Psoas muscle (tissue), 8 donors: Measurements from ENCODE around the gene STK40. TPM values are rescaled to one million over a fixed set of nuclear protein-coding genes. Genes with fewer than 3 reads are reported as not detected.

ENCODE experiments used
- ATAC-seq, 4 donors: fragments of 200-7000 bp; cut with Tn5 transposase; one replicate each; pipeline ENCODE4 v1.9.1; 2020; ENCODE audit warnings: moderate library complexity in 3 of 4, mild to moderate bottlenecking in 2 of 4
- DNase-seq, 2 donors: peaks; one replicate each; pipeline ENCODE4 v3.0.0-alpha.2; 2020
- H3K27ac ChIP-seq: fragments of 200-600 bp; one replicate; pipeline ENCODE4 v1.8.0; 2022
- H3K27me3 ChIP-seq, 3 donors: fragments of 200-600 bp in 1 of 3; one replicate each; pipeline versions ENCODE4 v1.6.1 to v1.8.0; 2013 to 2022; ENCODE audit warnings: low read length in 2 of 3, mild to moderate bottlenecking in 2 of 3, moderate library complexity in 1 of 3; ENCODE audit not compliant: insufficient read depth in 3 of 3
- H3K36me3 ChIP-seq, 2 donors: fragments of 200-600 bp in 1 of 2; one replicate each; pipeline versions ENCODE4 v1.6.1 to v1.8.0; 2013 to 2022; ENCODE audit warnings: low read depth in 1 of 2, mild to moderate bottlenecking in 1 of 2, moderate library complexity in 1 of 2; ENCODE audit not compliant: insufficient read depth in 1 of 2
- H3K4me1 ChIP-seq: fragments of 200-600 bp; one replicate; pipeline ENCODE4 v1.8.0; 2022
- H3K4me3 ChIP-seq: fragments of 200-600 bp; one replicate; pipeline ENCODE4 v1.8.0; 2022; ENCODE audit warnings: mild to moderate bottlenecking
- H3K9me3 ChIP-seq: fragments of 200-600 bp; one replicate; pipeline ENCODE4 v1.8.0; 2022
- WGBS, 3 donors: extraction: QIAGEN DNeasy Blood & Tissue Kit; methylation state at CpG; one replicate each; pipeline versions ENCODE4 v1.1.6 to v1.1.7; 2013; 5-methylcytosine and 5-hydroxymethylcytosine counted together
- intact Hi-C, 2 donors: fragments of 100-400 bp; cut with DNase I; formaldehyde crosslinking; loops; one replicate each; pipeline versions ENCODE4 v1.11.0 to v1.14.2; 2022
- polyA plus RNA-seq, 3 donors: library from polyadenylated mRNA; stranded (reverse); fragments of 200-250 nt; gene quantifications; one replicate each; pipeline ENCODE4 v1.2.3, GENCODE V29; 2013
- total RNA-seq, 4 donors: library from RNA; stranded (reverse); fragmentation: NEBNext Ultra II Directional in 2 of 4; extraction: Animal tissue kit (Norgen Biotek cat#: 25700) in 2 of 4; gene quantifications; one replicate each; pipeline versions ENCODE4 v1.2.1 to v1.2.4, GENCODE V29; 2021 to 2023
- TF ChIP-seq, protein P1 (sequence below): fragments of 200-600 bp; IDR thresholded peaks from one replicate; pipeline ENCODE4 v1.8.0; 2022; ENCODE audit warnings: antibody characterized with exemption
- donor health status: healthy with polysubstance abuse.
- donor health status: DM: no; HTN: no; CAD: no; lungs with moderate emphysema.
- donor health status: Bipolar disorder and iron deficiency.
- donor health status: healthy.
- donor health status: DM: yes; HTN: yes; CAD: no.
- donor health status: DM: no; HTN: no; CAD: no.
- donor health status: DM: no; HTN: no; CAD: no.
- donor health status: DM: yes; HTN: yes; CAD: no.

STK40 gene
- total and polyA plus RNA-seq, 7 donors = 84.4 to 312 (median 162) TPM

GRCh38 chr1:36397378-36398230, 11.9 kb upstream of the STK40 start, which contains the start of gene LSM10:
Gene LSM10, minus strand, starts transcription at chr1:36397908. Its CDS starts 3,779 bp downstream, at chr1:36394129.
- peak; percentile 96 to 98 (median 96) for ATAC-seq
- intact Hi-C loops = no loop called here
- Histone ChIP-seq H3K27me3 (no peaks in the 10 kb centered on the region), H3K27ac (peak within 1 kb of the TSS; percentile 97), H3K36me3 (peaks cover 0 to 18% of the 10 kb centered on the region in 2 donors), H3K4me3 (peak within 1 kb of the TSS; percentile 88), H3K4me1 (peaks cover 24% of the 10 kb centered on the region), H3K9me3 (no peaks in the 10 kb centered on the region)
- DNase-seq = peak; percentile 94 to 97
- 0% methylated on average over 57 to 60 of the region's 60 CpGs for WGBS, 3 donors
- TF ChIP-seq, protein P1, sequence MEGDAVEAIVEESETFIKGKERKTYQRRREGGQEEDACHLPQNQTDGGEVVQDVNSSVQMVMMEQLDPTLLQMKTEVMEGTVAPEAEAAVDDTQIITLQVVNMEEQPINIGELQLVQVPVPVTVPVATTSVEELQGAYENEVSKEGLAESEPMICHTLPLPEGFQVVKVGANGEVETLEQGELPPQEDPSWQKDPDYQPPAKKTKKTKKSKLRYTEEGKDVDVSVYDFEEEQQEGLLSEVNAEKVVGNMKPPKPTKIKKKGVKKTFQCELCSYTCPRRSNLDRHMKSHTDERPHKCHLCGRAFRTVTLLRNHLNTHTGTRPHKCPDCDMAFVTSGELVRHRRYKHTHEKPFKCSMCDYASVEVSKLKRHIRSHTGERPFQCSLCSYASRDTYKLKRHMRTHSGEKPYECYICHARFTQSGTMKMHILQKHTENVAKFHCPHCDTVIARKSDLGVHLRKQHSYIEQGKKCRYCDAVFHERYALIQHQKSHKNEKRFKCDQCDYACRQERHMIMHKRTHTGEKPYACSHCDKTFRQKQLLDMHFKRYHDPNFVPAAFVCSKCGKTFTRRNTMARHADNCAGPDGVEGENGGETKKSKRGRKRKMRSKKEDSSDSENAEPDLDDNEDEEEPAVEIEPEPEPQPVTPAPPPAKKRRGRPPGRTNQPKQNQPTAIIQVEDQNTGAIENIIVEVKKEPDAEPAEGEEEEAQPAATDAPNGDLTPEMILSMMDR = no peak

GRCh38 chr1:36397083-36397377, 11.3 kb upstream of the STK40 start:
- TF ChIP-seq, protein P1 = no peak
- Histone ChIP-seq H3K36me3 (peaks cover 0 to 24% of the 10 kb centered on the region in 2 donors), H3K4me1 (peaks cover 29% of the 10 kb centered on the region), H3K4me3 (peak overlapping the region; percentile 88), H3K27ac (peak overlapping the region; percentile 97), H3K27me3 (no peaks in the 10 kb centered on the region), H3K9me3 (no peaks in the 10 kb centered on the region)
- 3 to 9% (median 4%) methylated on average over 5 of the region's 5 CpGs for WGBS, 3 donors
- intact Hi-C loops = no loop called here
- DNase-seq = no peak
- peak; percentile 66 to 72 (median 70) for ATAC-seq

DNA sequence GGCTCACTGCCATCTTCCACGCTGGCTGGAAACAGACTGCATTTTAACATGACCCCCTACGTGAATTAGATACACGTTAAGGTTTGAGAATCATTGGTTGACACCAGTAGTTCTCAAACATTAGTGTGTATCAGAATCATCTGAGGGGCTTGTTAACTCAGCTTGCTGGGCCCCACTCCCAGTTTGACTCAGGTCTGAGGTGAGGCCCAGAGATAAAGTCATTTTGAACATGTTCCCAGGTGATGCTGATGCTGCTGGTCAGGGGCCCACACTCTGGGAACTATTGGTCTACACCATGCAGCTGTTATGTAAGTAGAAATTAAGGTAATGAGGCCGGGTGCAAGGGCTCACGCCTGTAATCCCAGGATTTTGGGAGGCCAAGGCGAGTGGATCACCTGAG, 10.6 kb upstream of the STK40 start:
- WGBS, 3 donors = 68 to 78% (median 76%) methylated on average over 6 of the region's 6 CpGs
- DNase-seq (no peak), ATAC-seq (no peak)
- H3K27ac ChIP-seq = peak overlapping the region; percentile 97
- no peaks in the 10 kb centered on the region for H3K9me3 ChIP-seq
- peaks cover 0 to 29% of the 10 kb centered on the region in 2 donors for H3K36me3 ChIP-seq
- TF ChIP-seq, protein P1 = no peak
- peak overlapping the region; percentile 88 for H3K4me3 ChIP-seq
- peaks cover 35% of the 10 kb centered on the region for H3K4me1 ChIP-seq
- intact Hi-C loops = no loop called here
- no peaks in the 10 kb centered on the region for H3K27me3 ChIP-seq

DNA sequence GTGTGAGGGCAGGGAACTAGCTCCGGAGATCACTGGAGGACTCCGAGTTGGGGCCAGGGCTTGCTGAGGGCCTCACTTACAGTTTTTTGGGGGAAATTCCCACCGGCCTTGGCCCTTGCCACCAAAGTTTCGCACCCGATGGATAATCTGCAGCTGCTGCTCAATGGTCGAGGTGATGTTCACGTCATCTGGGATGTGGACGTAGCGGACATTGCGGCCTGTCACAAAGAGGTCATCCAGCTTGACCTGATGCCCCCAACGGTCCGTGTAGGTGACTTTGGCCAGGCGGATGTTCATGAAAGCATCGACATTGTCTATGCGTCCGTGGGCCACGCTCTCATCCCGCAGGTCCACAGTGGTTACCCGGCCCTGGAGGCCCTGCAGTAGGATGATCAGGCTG, 8.0 kb upstream of the STK40 start:
- Histone ChIP-seq H3K4me1 (peaks cover 57% of the 10 kb centered on the region), H3K4me3 (no peak overlapping the region), H3K27ac (peak overlapping the region; percentile 92), H3K36me3 (peaks cover 5 to 37% of the 10 kb centered on the region in 2 donors), H3K9me3 (no peaks in the 10 kb centered on the region), H3K27me3 (no peaks in the 10 kb centered on the region)
- intact Hi-C loops = no loop called here
- no peak for ATAC-seq
- WGBS, 3 donors = 89 to 96% (median 90%) methylated on average over 19 of the region's 19 CpGs
- no peak for DNase-seq
- TF ChIP-seq, protein P1 = no peak
